Endothelial cell of umbilical vein (primary cell): Measurements from ENCODE around the gene ADGRD1. TPM values are rescaled to one million over a fixed set of nuclear protein-coding genes. Genes with fewer than 3 reads are reported as not detected.

Experiments used
- BruUV-seq: library from RNA; stranded (reverse); fragments of 400-500 nt; replicated peaks from 2 replicates; lab custom pipeline; 2021; lab: Mats Ljungman, UMichigan
- CTCF ChIA-PET: fragments of 300-600, 350-600 bp; sonication (Branson Sonifier 250); formaldehyde crosslinking; loops from one replicate; lab custom pipeline; 2021; ENCODE audit warnings: antibody characterized with exemption, inconsistent platforms; lab: Charles Lee
- POLR2A ChIA-PET: fragments of 300-600, 350-600 bp; sonication (Branson Sonifier 250); formaldehyde crosslinking; loops from one replicate; lab custom pipeline; 2021; ENCODE audit warnings: antibody characterized with exemption, inconsistent platforms; lab: Charles Lee
- DNase-seq: peaks from one replicate; pipeline ENCODE4 v3.0.0-alpha.2; 2011; ENCODE audit warnings: low read depth, low spot score
- FAIRE-seq: peaks from 2 replicates; lab custom pipeline; 2011; peaks lifted over from hg19 to GRCh38; lab: Jason Lieb, UNC
- H2AFZ ChIP-seq: 2 replicates; pipeline ENCODE4 v1.6.0; 2012; ENCODE audit warnings: low read depth, low read length, control low read depth, inconsistent platforms
- H3K27ac ChIP-seq: 2 replicates; pipeline ENCODE4 v1.5.1; 2011; ENCODE audit warnings: low read depth, mild to moderate bottlenecking, control low read depth, low read length, moderate library complexity; ENCODE audit not compliant: insufficient read depth
- H3K27me3 ChIP-seq, 2 experiments: 2 replicates each; pipeline versions ENCODE4 v1.6.0 to v1.6.1; 2011; ENCODE audit warnings: low read length in 2 of 2, mixed read lengths in 1 of 2; ENCODE audit not compliant: control insufficient read depth in 2 of 2, insufficient read depth in 2 of 2
- H3K36me3 ChIP-seq, 2 experiments: 2 replicates in 1 of 2; 3 replicates in 1 of 2; pipeline ENCODE4 v1.5.1; 2011; ENCODE audit warnings: low read length in 2 of 2, mild to moderate bottlenecking in 1 of 2, moderate library complexity in 1 of 2; ENCODE audit not compliant: control insufficient read depth in 2 of 2, insufficient read depth in 2 of 2; ENCODE audit errors: extremely low read depth in 1 of 2
- H3K4me1 ChIP-seq: 3 replicates; pipeline ENCODE4 v1.5.1; 2011; ENCODE audit warnings: mild to moderate bottlenecking, low read length; ENCODE audit not compliant: control insufficient read depth, insufficient read depth; ENCODE audit errors: extremely low read depth
- H3K4me2 ChIP-seq: 2 replicates; pipeline ENCODE4 v1.6.1; 2011; ENCODE audit warnings: low read length, control low read depth, mixed read lengths; ENCODE audit not compliant: insufficient read depth
- H3K4me3 ChIP-seq, 3 experiments: fragments of 200-600 bp in 1 of 3; sonication (generic), shearing (Covaris generic) in 1 of 3; replicated peaks in 1 of 3; 2 replicates each; pipeline ENCODE4 v1.5.1; 2011 to 2016; ENCODE audit warnings: control low read depth in 3 of 3, low read length in 3 of 3, mild to moderate bottlenecking in 2 of 3, inconsistent platforms in 1 of 3, low read depth in 1 of 3, moderate library complexity in 1 of 3; ENCODE audit not compliant: insufficient read depth in 1 of 3
- H3K79me2 ChIP-seq: 2 replicates; pipeline ENCODE4 v1.6.0; 2012; ENCODE audit warnings: low read length, inconsistent platforms; ENCODE audit not compliant: control insufficient read depth, insufficient read depth
- H3K9ac ChIP-seq: replicated peaks from 2 replicates; pipeline ENCODE3; 2011; ENCODE audit warnings: low read length, control low read depth; ENCODE audit not compliant: insufficient read depth; ENCODE audit errors: extremely low read depth
- H3K9me1 ChIP-seq: replicated peaks from 3 replicates; pipeline ENCODE4 v1.6.0; 2011; ENCODE audit warnings: mild to moderate bottlenecking, low read length; ENCODE audit not compliant: control insufficient read depth, insufficient read depth; ENCODE audit errors: extremely low read depth
- H3K9me3 ChIP-seq: replicated peaks from 2 replicates; pipeline ENCODE4 v1.5.1; 2012; ENCODE audit warnings: low read length, inconsistent platforms; ENCODE audit not compliant: control insufficient read depth, insufficient read depth
- H4K20me1 ChIP-seq: replicated peaks from 2 replicates; pipeline ENCODE3; 2011; ENCODE audit warnings: mild to moderate bottlenecking, low read length; ENCODE audit not compliant: control insufficient read depth, insufficient read depth; ENCODE audit errors: extremely low read depth
- CTCF ChIP-seq, 2 donors: IDR thresholded peaks; 1 replicate in 1 of 2; 2 replicates in 1 of 2; pipeline ENCODE4 v1.5.1; 2011; ENCODE audit warnings: low read length in 2 of 2, mild to moderate bottlenecking in 2 of 2, moderate library complexity in 2 of 2, control low read depth in 1 of 2, inconsistent platforms in 1 of 2, low read depth in 1 of 2; ENCODE audit not compliant: insufficient read depth in 1 of 2; ENCODE audit errors: extremely low read depth in 1 of 2
- EZH2 ChIP-seq: IDR thresholded peaks from 2 replicates; pipeline ENCODE4 v1.6.1; 2012; ENCODE audit warnings: borderline replicate concordance, low read depth, mild to moderate bottlenecking, moderate library complexity, low read length, inconsistent platforms; ENCODE audit not compliant: severe bottlenecking
- FOS ChIP-seq: IDR thresholded peaks from 2 replicates; pipeline ENCODE4 v1.6.1; 2011; ENCODE audit warnings: mild to moderate bottlenecking, low read length, moderate library complexity, borderline replicate concordance; ENCODE audit not compliant: insufficient read depth
- GATA2 ChIP-seq: IDR thresholded peaks from 2 replicates; pipeline ENCODE4 v1.7.0; 2011; ENCODE audit warnings: low read depth, mild to moderate bottlenecking, moderate library complexity, mixed read lengths, low read length; ENCODE audit not compliant: insufficient read length, insufficient read depth
- JUN ChIP-seq: IDR thresholded peaks from 2 replicates; pipeline ENCODE4 v1.6.1; 2011; ENCODE audit warnings: borderline replicate concordance, low read depth; ENCODE audit not compliant: insufficient read length, insufficient read depth
- MAX ChIP-seq: IDR thresholded peaks from 2 replicates; pipeline ENCODE4 v1.6.1; 2011; ENCODE audit not compliant: insufficient read depth, insufficient read length
- MYC ChIP-seq: IDR thresholded peaks from one replicate; pipeline ENCODE4 v1.6.1; 2011; ENCODE audit warnings: mild to moderate bottlenecking, low read depth, low read length
- POLR2A ChIP-seq: IDR thresholded peaks from 2 replicates; pipeline ENCODE4 v1.6.1; 2012; ENCODE audit warnings: low read depth, mild to moderate bottlenecking, control low read depth, low read length
- POLR2AphosphoS5 ChIP-seq: IDR thresholded peaks from 2 replicates; pipeline ENCODE4 v1.6.1; 2012; ENCODE audit warnings: low read depth, mild to moderate bottlenecking, control low read depth, low read length, moderate library complexity; ENCODE audit not compliant: insufficient read depth
- dilution Hi-C: fragments of 300-500 bp; cut with MboI; formaldehyde crosslinking; loops from one replicate; pipeline ENCODE4 v1.15.0; 2019; ENCODE audit warnings: low sequenced_read_pairs; ENCODE audit not compliant: extremely low pct_ligation_motif_present
- intact Hi-C: fragments of 100-400 bp; cut with micrococcal nuclease; formaldehyde crosslinking; loops from one replicate; pipeline ENCODE4 v1.10.0; 2022
- polyA plus RNA-seq, 4 experiments: library from polyadenylated mRNA; depleted of rRNA in 3 of 4; stranded (reverse) in 3 of 4; unstranded in 1 of 4; fragments of >200 nt; gene quantifications; 2 replicates each; pipeline versions ENCODE4 v1.2.1 to v1.2.3, GENCODE V29; 2011 to 2012; ENCODE audit warnings: missing spikeins in 1 of 4
- total RNA-seq: library from RNA; stranded (reverse); gene quantifications from 2 replicates; pipeline ENCODE4 v1.2.3, GENCODE V29; 2021

The ADGRD1 gene
- total and polyA plus RNA-seq, 2 donors (not counting 3 experiments of a cell fraction or from before 2014, with no cell fraction given): 0.07 TPM; not detected in 1

GRCh38 chr12:131000000-131000486 lies 46.3 kb downstream of the ADGRD1 start:
- no peak for FAIRE-seq
- BruUV-seq: no TSS peak
- dilution Hi-C loops: no loop called here

More at GRCh38 chr12:131000000-131000486, 46.3 kb downstream of the ADGRD1 start:
- intact Hi-C loops: no loop called here
- Histone ChIP-seq H3K9me3 (no peaks in the 10 kb centered on the region), H3K4me3 (no peak overlapping the region), H4K20me1 (no peaks in the 10 kb centered on the region), H3K27me3 (no peaks in the 10 kb centered on the region), H3K4me2 (no peak overlapping the region), H3K9ac (no peak overlapping the region), H3K36me3 (no peaks in the 10 kb centered on the region), H3K27ac (no peak overlapping the region), H3K79me2 (no peaks in the 10 kb centered on the region), H3K9me1 (no peaks in the 10 kb centered on the region), H2AFZ (no peak overlapping the region), H3K4me1 (no peaks in the 10 kb centered on the region)
- ChIA-PET POLR2A (no interaction called here), CTCF (no interaction called here)
- no peak for TF ChIP-seq POLR2AphosphoS5
- no peak for TF ChIP-seq MYC
- no peak for TF ChIP-seq GATA2
- no peak for TF ChIP-seq EZH2
- TF ChIP-seq POLR2A: no peak
- no peak for TF ChIP-seq FOS
- TF ChIP-seq MAX: no peak
- no peak for TF ChIP-seq JUN
- TF ChIP-seq CTCF (IDR thresholded peaks at IDR 0.05; ENCODE audit: extremely low read depth in 1 of 2, insufficient read depth in 1 of 2, low read depth in 1 of 2, low read length in 2 of 2): no peak
- DNase-seq: no peak
